ENCODE results near the gene HECTD1. TPM values are rescaled to one million over a fixed set of nuclear protein-coding genes. Genes with fewer than 3 reads are reported as not detected.
"Not testable (repeated sequence)": the region's sequence is repeated elsewhere in the genome, so short reads cannot be mapped to it uniquely, and the experiment has no call there.

Gene HECTD1
- total RNA-seq, 1 donor = 246 TPM

- no peak overlapping the region for H2AFZ ChIP-seq (ENCODE audit: low read length)
- no peak overlapping the region for H3K4me3 ChIP-seq (ENCODE audit: insufficient read depth, low read length)
- H3K27me3 ChIP-seq (ENCODE audit: insufficient read depth, low read length) = no peaks in the 10 kb centered on the region
Measured at GRCh38 chr14:31068235-31068634, 139.4 kb downstream of the HECTD1 start.

GRCh38 chr14:31062908-31063307 lies 144.7 kb downstream of the HECTD1 start:
- H3K27me3 ChIP-seq (ENCODE audit: insufficient read depth, low read length); H3K4me2 ChIP-seq (ENCODE audit: insufficient read depth, low read length); H2AFZ ChIP-seq (ENCODE audit: low read length); H3K27ac ChIP-seq (ENCODE audit: low read depth, low read length); H3K79me2 ChIP-seq (ENCODE audit: insufficient read depth, low read length); H3K36me3 ChIP-seq (ENCODE audit: insufficient read depth, low read length); H3K4me3 ChIP-seq (ENCODE audit: insufficient read depth, low read length); H4K20me1 ChIP-seq (ENCODE audit: insufficient read depth, low read length); H3K9me3 ChIP-seq (ENCODE audit: low read depth, low read length); DNase-seq (ENCODE audit: insufficient read length, low spot score, missing footprints): not testable (repeated sequence)
- H3K4me1 ChIP-seq (ENCODE audit: insufficient read depth, low read length) = peaks cover 11% of the 10 kb centered on the region

More at GRCh38 chr14:31068235-31068634, 139.4 kb downstream of the HECTD1 start:
- Histone ChIP-seq H3K79me2 (ENCODE audit: insufficient read depth, low read length) (no peaks in the 10 kb centered on the region), H3K36me3 (ENCODE audit: insufficient read depth, low read length) (no peaks in the 10 kb centered on the region), H3K9me3 (ENCODE audit: low read depth, low read length) (no peaks in the 10 kb centered on the region), H4K20me1 (ENCODE audit: insufficient read depth, low read length) (no peaks in the 10 kb centered on the region), H3K4me2 (ENCODE audit: insufficient read depth, low read length) (no peak overlapping the region), H3K4me1 (ENCODE audit: insufficient read depth, low read length) (no peaks in the 10 kb centered on the region), H3K27ac (ENCODE audit: low read depth, low read length) (no peak overlapping the region)
- TF ChIP-seq, protein P1, sequence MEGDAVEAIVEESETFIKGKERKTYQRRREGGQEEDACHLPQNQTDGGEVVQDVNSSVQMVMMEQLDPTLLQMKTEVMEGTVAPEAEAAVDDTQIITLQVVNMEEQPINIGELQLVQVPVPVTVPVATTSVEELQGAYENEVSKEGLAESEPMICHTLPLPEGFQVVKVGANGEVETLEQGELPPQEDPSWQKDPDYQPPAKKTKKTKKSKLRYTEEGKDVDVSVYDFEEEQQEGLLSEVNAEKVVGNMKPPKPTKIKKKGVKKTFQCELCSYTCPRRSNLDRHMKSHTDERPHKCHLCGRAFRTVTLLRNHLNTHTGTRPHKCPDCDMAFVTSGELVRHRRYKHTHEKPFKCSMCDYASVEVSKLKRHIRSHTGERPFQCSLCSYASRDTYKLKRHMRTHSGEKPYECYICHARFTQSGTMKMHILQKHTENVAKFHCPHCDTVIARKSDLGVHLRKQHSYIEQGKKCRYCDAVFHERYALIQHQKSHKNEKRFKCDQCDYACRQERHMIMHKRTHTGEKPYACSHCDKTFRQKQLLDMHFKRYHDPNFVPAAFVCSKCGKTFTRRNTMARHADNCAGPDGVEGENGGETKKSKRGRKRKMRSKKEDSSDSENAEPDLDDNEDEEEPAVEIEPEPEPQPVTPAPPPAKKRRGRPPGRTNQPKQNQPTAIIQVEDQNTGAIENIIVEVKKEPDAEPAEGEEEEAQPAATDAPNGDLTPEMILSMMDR (IDR thresholded peaks at IDR 0.05; ENCODE audit: extremely low read depth, low read depth, low read length) = no peak
- no peak for DNase-seq (ENCODE audit: insufficient read length, low spot score, missing footprints)

DNA sequence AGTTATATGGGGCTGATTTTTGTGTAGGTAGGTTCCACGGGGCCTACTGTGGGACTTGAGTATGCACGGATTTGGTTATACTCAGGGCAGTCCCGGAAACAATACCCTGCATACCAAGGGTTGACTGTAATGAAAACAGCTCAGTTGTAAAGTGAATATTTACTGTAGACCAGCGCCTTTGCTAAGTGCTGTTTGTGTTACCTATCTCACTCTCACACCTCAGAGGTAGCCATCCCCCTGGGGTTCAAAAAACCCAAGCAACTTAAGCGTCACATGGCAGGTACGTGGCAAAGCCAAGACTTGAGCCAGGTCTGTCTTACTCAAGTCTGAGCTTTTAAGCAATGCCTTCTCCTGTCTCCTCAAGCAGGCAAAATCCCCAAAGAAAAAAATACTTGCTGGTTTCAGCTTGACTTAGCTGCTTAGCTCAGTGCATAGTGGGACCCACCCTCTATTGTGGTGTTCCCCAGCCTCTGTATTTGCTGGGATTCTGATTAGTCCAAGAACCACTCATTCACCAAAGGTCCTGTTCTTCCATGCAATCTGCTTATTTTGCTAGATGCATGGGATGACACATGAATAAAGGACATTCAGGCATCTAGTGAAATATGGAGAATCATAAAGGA lies 147.2 kb downstream of the HECTD1 start:
- H3K79me2 ChIP-seq (ENCODE audit: insufficient read depth, low read length) = no peaks in the 10 kb centered on the region
- H3K36me3 ChIP-seq (ENCODE audit: insufficient read depth, low read length) = no peaks in the 10 kb centered on the region
- TF ChIP-seq, protein P1 (IDR thresholded peaks at IDR 0.05; ENCODE audit: extremely low read depth, low read depth, low read length) = no peak
- no peaks in the 10 kb centered on the region for H4K20me1 ChIP-seq (ENCODE audit: insufficient read depth, low read length)
- no peak overlapping the region for H3K27ac ChIP-seq (ENCODE audit: low read depth, low read length)
- no peak overlapping the region for H3K4me2 ChIP-seq (ENCODE audit: insufficient read depth, low read length)
- H3K27me3 ChIP-seq (ENCODE audit: insufficient read depth, low read length) = no peaks in the 10 kb centered on the region
- no peak overlapping the region for H3K4me3 ChIP-seq (ENCODE audit: insufficient read depth, low read length)
- H3K9me3 ChIP-seq (ENCODE audit: low read depth, low read length) = no peaks in the 10 kb centered on the region
- H2AFZ ChIP-seq (ENCODE audit: low read length) = no peak overlapping the region
- peaks cover 11% of the 10 kb centered on the region for H3K4me1 ChIP-seq (ENCODE audit: insufficient read depth, low read length)
- DNase-seq (ENCODE audit: insufficient read length, low spot score, missing footprints) = no peak

DNA sequence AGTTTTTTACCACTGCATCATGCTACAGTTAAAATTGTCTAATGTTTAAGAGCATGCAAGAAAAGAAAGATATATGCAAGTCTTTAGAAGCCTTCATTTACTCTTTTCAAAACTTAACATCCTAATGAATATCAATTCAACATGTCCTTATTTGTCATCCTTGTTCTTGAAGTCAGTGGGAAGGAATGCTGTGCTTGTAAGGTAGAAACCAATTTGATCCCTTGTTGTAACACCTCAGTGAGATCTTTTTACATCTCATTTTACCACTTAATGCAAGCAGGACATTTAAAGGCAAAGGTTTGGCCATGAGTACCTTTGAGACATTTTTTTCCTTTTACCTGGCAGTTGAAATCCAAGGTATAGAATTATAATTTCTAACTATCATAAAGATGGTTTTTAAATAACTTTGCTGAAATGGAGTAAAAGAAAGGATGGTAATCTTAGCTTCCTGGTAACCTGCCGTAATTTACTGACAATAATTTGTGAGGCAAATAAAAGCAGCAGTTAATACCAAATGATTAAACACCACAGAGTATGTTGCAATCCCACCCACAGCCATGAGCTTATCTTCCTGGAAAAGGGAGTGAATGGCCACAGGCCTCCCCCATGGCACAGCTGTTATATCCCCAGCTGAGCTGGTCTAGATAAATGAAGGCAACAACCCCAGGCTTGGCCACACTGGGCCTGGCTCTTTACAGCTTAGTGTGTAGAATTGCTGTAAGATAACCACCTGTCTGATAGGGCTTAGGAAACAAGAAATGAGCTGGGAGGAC lies 148.3 kb downstream of the HECTD1 start:
- Histone ChIP-seq H3K27me3 (ENCODE audit: insufficient read depth, low read length) (no peaks in the 10 kb centered on the region), H3K27ac (ENCODE audit: low read depth, low read length) (no peak overlapping the region), H2AFZ (ENCODE audit: low read length) (no peak overlapping the region), H4K20me1 (ENCODE audit: insufficient read depth, low read length) (no peaks in the 10 kb centered on the region), H3K79me2 (ENCODE audit: insufficient read depth, low read length) (no peaks in the 10 kb centered on the region), H3K36me3 (ENCODE audit: insufficient read depth, low read length) (no peaks in the 10 kb centered on the region), H3K4me3 (ENCODE audit: insufficient read depth, low read length) (no peak overlapping the region), H3K4me1 (ENCODE audit: insufficient read depth, low read length) (peaks cover 11% of the 10 kb centered on the region), H3K9me3 (ENCODE audit: low read depth, low read length) (no peaks in the 10 kb centered on the region), H3K4me2 (ENCODE audit: insufficient read depth, low read length) (peak overlapping the region; percentile 31)
- TF ChIP-seq, protein P1 (IDR thresholded peaks at IDR 0.05; ENCODE audit: extremely low read depth, low read depth, low read length) = no peak
- DNase-seq (ENCODE audit: insufficient read length, low spot score, missing footprints) = no peak

All from osteoblast (primary cell).